IMR-90 (cell line): ENCODE data around the gene CENPT. TPM values are rescaled to one million over a fixed set of nuclear protein-coding genes. Genes with fewer than 3 reads are reported as not detected.

Source experiments
- ATAC-seq: fragments of 200-7000 bp; cut with Tn5 transposase; 2 replicates; pipeline ENCODE4 v1.9.1; 2020; ENCODE audit warnings: low read depth, mild to moderate bottlenecking, moderate library complexity
- BruUV-seq: library from RNA; stranded (reverse); fragments of 400-500 nt; replicated peaks from 2 replicates; lab custom pipeline; 2021; lab: Mats Ljungman, UMichigan
- CTCF ChIA-PET: fragments of 300-600 bp; formaldehyde crosslinking; extraction: SDS; loops from one replicate; lab custom pipeline; 2021; ENCODE audit warnings: antibody characterized with exemption; lab: Yijun Ruan, JAX
- POLR2A ChIA-PET: fragments of 300-600 bp; sonication (Branson Sonifier 250); formaldehyde crosslinking; loops from one replicate; lab custom pipeline; 2022; ENCODE audit warnings: antibody characterized with exemption; ENCODE audit not compliant: unreplicated experiment; lab: Charles Lee
- DNase-seq: peaks from one replicate; pipeline ENCODE4 v3.0.0; 2013
- H2AFZ ChIP-seq: replicated peaks from 2 replicates; pipeline ENCODE3; 2013; ENCODE audit warnings: low read length, mild to moderate bottlenecking; ENCODE audit not compliant: poor library complexity
- H2AK5ac ChIP-seq: 2 replicates; pipeline ENCODE4 v1.6.1; 2013; ENCODE audit warnings: low read depth, low read length, inconsistent platforms
- H2AK9ac ChIP-seq: replicated peaks from 2 replicates; pipeline ENCODE3; 2013; ENCODE audit warnings: mild to moderate bottlenecking, low read depth, low read length, moderate library complexity; ENCODE audit not compliant: poor library complexity
- H2BK120ac ChIP-seq: 2 replicates; pipeline ENCODE4 v1.6.1; 2013; ENCODE audit warnings: low read depth, low read length, inconsistent platforms
- H2BK15ac ChIP-seq: 3 replicates; pipeline ENCODE4 v1.6.1; 2013; ENCODE audit warnings: low read depth, low read length, inconsistent platforms
- H2BK20ac ChIP-seq: 2 replicates; pipeline ENCODE4 v1.6.1; 2013; ENCODE audit warnings: low read depth, mild to moderate bottlenecking, inconsistent platforms, low read length, moderate library complexity
- H2BK5ac ChIP-seq: 2 replicates; pipeline ENCODE4 v1.6.1; 2013; ENCODE audit warnings: mild to moderate bottlenecking, low read depth, low read length, inconsistent platforms; ENCODE audit not compliant: poor library complexity, severe bottlenecking
- H3K14ac ChIP-seq: replicated peaks from 2 replicates; pipeline ENCODE4 v1.6.1; 2013; ENCODE audit warnings: low read depth, low read length, inconsistent platforms
- H3K18ac ChIP-seq: 2 replicates; pipeline ENCODE4 v1.6.1; 2013; ENCODE audit warnings: low read depth, low read length, control low read depth
- H3K23ac ChIP-seq: 2 replicates; pipeline ENCODE4 v1.6.1; 2013; ENCODE audit warnings: low read depth, low read length, inconsistent platforms
- H3K27ac ChIP-seq: 2 replicates; pipeline ENCODE4 v1.5.1; 2013; ENCODE audit warnings: mild to moderate bottlenecking, control low read depth, low read length; ENCODE audit not compliant: insufficient read depth
- H3K27me3 ChIP-seq: 2 replicates; pipeline ENCODE4 v1.6.1; 2013; ENCODE audit warnings: low read length; ENCODE audit not compliant: control insufficient read depth, insufficient read depth
- H3K36me3 ChIP-seq: 2 replicates; pipeline ENCODE4 v1.6.1; 2013; ENCODE audit warnings: low read length, mixed read lengths; ENCODE audit not compliant: control insufficient read depth, insufficient read depth
- H3K4ac ChIP-seq: 2 replicates; pipeline ENCODE4 v1.6.1; 2013; ENCODE audit warnings: low read depth, low read length, inconsistent platforms
- H3K4me1 ChIP-seq: 2 replicates; pipeline ENCODE4 v1.6.1; 2013; ENCODE audit warnings: low read length, mixed read lengths; ENCODE audit not compliant: control insufficient read depth, insufficient read depth
- H3K4me2 ChIP-seq: 2 replicates; pipeline ENCODE4 v1.6.1; 2013; ENCODE audit warnings: low read depth, mild to moderate bottlenecking, control low read depth, low read length, moderate library complexity
- H3K4me3 ChIP-seq: 2 replicates; pipeline ENCODE4 v1.5.1; 2013; ENCODE audit warnings: low read depth, mild to moderate bottlenecking, control low read depth, low read length, moderate library complexity; ENCODE audit not compliant: insufficient read depth
- H3K56ac ChIP-seq: 2 replicates; pipeline ENCODE4 v1.6.1; 2013; ENCODE audit warnings: low read length, inconsistent platforms; ENCODE audit not compliant: insufficient read depth; ENCODE audit errors: extremely low read depth
- H3K79me1 ChIP-seq, 2 experiments: 2 replicates each; pipeline ENCODE4 v1.6.1; 2013; ENCODE audit warnings: low read length in 2 of 2, inconsistent platforms in 1 of 2, low read depth in 1 of 2
- H3K9ac ChIP-seq: 2 replicates; pipeline ENCODE4 v1.6.1; 2013; ENCODE audit warnings: low read depth, low read length, control low read depth
- H3K9me1 ChIP-seq: 2 replicates; pipeline ENCODE4 v1.6.1; 2013; ENCODE audit warnings: low read length, inconsistent platforms; ENCODE audit not compliant: insufficient read depth
- H3K9me3 ChIP-seq: 2 replicates; pipeline ENCODE4 v1.6.1; 2013; ENCODE audit warnings: low read length; ENCODE audit not compliant: control insufficient read depth, insufficient read depth
- H4K20me1 ChIP-seq: 2 replicates; pipeline ENCODE4 v1.6.1; 2013; ENCODE audit warnings: low read length, inconsistent platforms; ENCODE audit not compliant: insufficient read depth
- H4K5ac ChIP-seq: 2 replicates; pipeline ENCODE4 v1.6.1; 2013; ENCODE audit warnings: mild to moderate bottlenecking, low read depth, low read length, control low read depth
- H4K8ac ChIP-seq, 2 experiments: 2 replicates each; pipeline ENCODE4 v1.6.1; 2013; ENCODE audit warnings: low read depth in 2 of 2, low read length in 2 of 2, control low read depth in 1 of 2, inconsistent platforms in 1 of 2
- H4K91ac ChIP-seq: 2 replicates; pipeline ENCODE4 v1.6.1; 2013; ENCODE audit warnings: low read depth, low read length, inconsistent platforms; ENCODE audit not compliant: insufficient read depth
- BHLHE40 ChIP-seq: fragments of 150-350 bp; IDR thresholded peaks from 2 replicates; pipeline ENCODE4 v1.6.1; 2016; ENCODE audit warnings: mild to moderate bottlenecking, low read depth, low read length
- CHD1 ChIP-seq: IDR thresholded peaks from 2 replicates; pipeline ENCODE4 v1.6.1; 2012; ENCODE audit warnings: low read depth, low read length, improper control_type of control experiment
- CTCF ChIP-seq: conservative IDR thresholded peaks from 2 replicates; pipeline ENCODE4 v1.5.1; 2012; ENCODE audit warnings: mild to moderate bottlenecking, low read depth, low read length, improper control_type of control experiment
- POLR2A ChIP-seq: IDR thresholded peaks from 2 replicates; pipeline ENCODE4 v1.6.1; 2012; ENCODE audit warnings: mild to moderate bottlenecking, low read depth, low read length
- RFX5 ChIP-seq: IDR thresholded peaks from 2 replicates; pipeline ENCODE4 v1.8.0; 2012; ENCODE audit warnings: low read depth, mild to moderate bottlenecking, low read length, moderate library complexity
- USF2 ChIP-seq: fragments of 150-350 bp; IDR thresholded peaks from 2 replicates; pipeline ENCODE4 v1.6.1; 2017; ENCODE audit warnings: mild to moderate bottlenecking, antibody characterized with exemption, low read length, low read depth
- WGBS, 2 experiments: methylation state at CpG; one replicate each; pipeline versions ENCODE4 v1.1.5 to v1.1.7; 2013; ENCODE audit warnings: missing lambda C conversion rate in 2 of 2; ENCODE audit not compliant: insufficient read length in 1 of 2; ENCODE audit errors: extremely low coverage in 2 of 2; 5-methylcytosine and 5-hydroxymethylcytosine counted together
- dilution Hi-C: fragments of 300-500 bp; cut with HindIII; formaldehyde crosslinking; loops from one replicate; pipeline ENCODE4 v1.14.3; 2018; ENCODE audit warnings: low sequenced_read_pairs; ENCODE audit not compliant: unreplicated experiment
- in situ Hi-C: fragments of 300-500 bp; cut with MboI; formaldehyde crosslinking; loops from 3 replicates; pipeline ENCODE4 v1.14.3; 2019; ENCODE audit warnings: low sequenced_read_pairs, inconsistent platforms, mixed read lengths
- intact Hi-C: fragments of 100-400 bp; cut with micrococcal nuclease; formaldehyde crosslinking; loops from 2 replicates; pipeline ENCODE4 v1.10.0; 2022
- polyA plus RNA-seq, 3 experiments: library from polyadenylated mRNA; depleted of rRNA; stranded (reverse); fragments of >200 nt; gene quantifications; 2 replicates each; pipeline ENCODE4 v1.2.3, GENCODE V29; 2012; ENCODE audit warnings: low replicate concordance in 1 of 3
- total RNA-seq: library from RNA; depleted of rRNA; stranded (reverse); fragments of >200 nt; gene quantifications from 2 replicates; pipeline ENCODE4 v1.2.3, GENCODE V29; 2012

CENPT gene
- total and polyA plus RNA-seq, 2 of the 4 experiments (the other 2 are of a cell fraction): 33.3 to 83.1 TPM

- ChIA-PET CTCF (interaction anchor here (2.1 kb wide), 1 partner anchor 9 kb away, joined by 5 read pairs; no protein-coding TSS in a partner anchor), POLR2A (no interaction called here)
- Histone ChIP-seq H2BK5ac (no peak overlapping the region), H3K9ac (no peak overlapping the region), H3K4ac (no peak overlapping the region), H4K5ac (no peak overlapping the region), H3K36me3 (peaks cover 43% of the 10 kb centered on the region), H4K91ac (no peak overlapping the region), H3K18ac (no peak overlapping the region), H2BK15ac (no peak overlapping the region), H3K56ac (no peak overlapping the region), H2BK20ac (no peak overlapping the region), H2AFZ (no peak overlapping the region), H3K4me2 (no peak overlapping the region), H3K4me1 (no peaks in the 10 kb centered on the region), H3K27ac (no peak overlapping the region), H3K9me3 (no peaks in the 10 kb centered on the region), H3K79me1 (peaks cover 0 to 6% of the 10 kb centered on the region in 2 experiments; a peak in 1 of 4 replicates), H3K27me3 (no peaks in the 10 kb centered on the region), H3K4me3 (no peak overlapping the region), H2AK5ac (no peak overlapping the region), H2AK9ac (no peak overlapping the region), H3K9me1 (no peaks in the 10 kb centered on the region; the same call in 1 of the 2 replicates), H3K23ac (no peak overlapping the region), H4K20me1 (no peaks in the 10 kb centered on the region), H4K8ac (no peak overlapping the region), H2BK120ac (no peak overlapping the region), H3K14ac (no peak overlapping the region)
- WGBS, 2 experiments: 100% methylated on average over 3 of the region's 14 CpGs; no CpG with 5 or more reads in 1 of the 2 experiments
- DNase-seq: no peak
- no peak for ATAC-seq
- in situ Hi-C loops (no loop called here), intact Hi-C loops (no loop called here), dilution Hi-C loops (no loop called here)
- BruUV-seq: no TSS peak
- TF ChIP-seq CHD1 (no peak), BHLHE40 (no peak), RFX5 (no peak), USF2 (no peak), POLR2A (0 out of 2 replicates have a peak, but pooled peaks have one; percentile 19), CTCF (no peak)
These were observed 21.6 kb downstream of the CENPT start for GRCh38 chr16:67825906-67826305.
